Psoas muscle (tissue), 8 donors: ENCODE results near the gene PREX1. TPM values are rescaled to one million over a fixed set of nuclear protein-coding genes. Genes with fewer than 3 reads are reported as not detected.
A peak's percentile ranks its signal among the peaks of the same experiment; 100 is the strongest.

ENCODE experiments used
- ATAC-seq, 4 donors: fragments of 200-7000 bp; cut with Tn5 transposase; one replicate each; pipeline ENCODE4 v1.9.1; 2020; ENCODE audit warnings: moderate library complexity in 3 of 4, mild to moderate bottlenecking in 2 of 4
- DNase-seq, 2 donors: peaks; one replicate each; pipeline ENCODE4 v3.0.0-alpha.2; 2020
- H3K27ac ChIP-seq: fragments of 200-600 bp; one replicate; pipeline ENCODE4 v1.8.0; 2022
- H3K27me3 ChIP-seq, 3 donors: fragments of 200-600 bp in 1 of 3; one replicate each; pipeline versions ENCODE4 v1.6.1 to v1.8.0; 2013 to 2022; ENCODE audit warnings: low read length in 2 of 3, mild to moderate bottlenecking in 2 of 3, moderate library complexity in 1 of 3; ENCODE audit not compliant: insufficient read depth in 3 of 3
- H3K36me3 ChIP-seq, 2 donors: fragments of 200-600 bp in 1 of 2; one replicate each; pipeline versions ENCODE4 v1.6.1 to v1.8.0; 2013 to 2022; ENCODE audit warnings: low read depth in 1 of 2, mild to moderate bottlenecking in 1 of 2, moderate library complexity in 1 of 2; ENCODE audit not compliant: insufficient read depth in 1 of 2
- H3K4me1 ChIP-seq: fragments of 200-600 bp; one replicate; pipeline ENCODE4 v1.8.0; 2022
- H3K4me3 ChIP-seq: fragments of 200-600 bp; one replicate; pipeline ENCODE4 v1.8.0; 2022; ENCODE audit warnings: mild to moderate bottlenecking
- H3K9me3 ChIP-seq: fragments of 200-600 bp; one replicate; pipeline ENCODE4 v1.8.0; 2022
- WGBS, 3 donors: extraction: QIAGEN DNeasy Blood & Tissue Kit; methylation state at CpG; one replicate each; pipeline versions ENCODE4 v1.1.6 to v1.1.7; 2013; 5-methylcytosine and 5-hydroxymethylcytosine counted together
- intact Hi-C, 2 donors: fragments of 100-400 bp; cut with DNase I; formaldehyde crosslinking; loops; one replicate each; pipeline versions ENCODE4 v1.11.0 to v1.14.2; 2022
- polyA plus RNA-seq, 3 donors: library from polyadenylated mRNA; stranded (reverse); fragments of 200-250 nt; gene quantifications; one replicate each; pipeline ENCODE4 v1.2.3, GENCODE V29; 2013
- total RNA-seq, 4 donors: library from RNA; stranded (reverse); fragmentation: NEBNext Ultra II Directional in 2 of 4; extraction: Animal tissue kit (Norgen Biotek cat#: 25700) in 2 of 4; gene quantifications; one replicate each; pipeline versions ENCODE4 v1.2.1 to v1.2.4, GENCODE V29; 2021 to 2023
- TF ChIP-seq, protein P1 (sequence below): fragments of 200-600 bp; IDR thresholded peaks from one replicate; pipeline ENCODE4 v1.8.0; 2022; ENCODE audit warnings: antibody characterized with exemption
- donor health status: healthy with polysubstance abuse.
- donor health status: DM: no; HTN: no; CAD: no; lungs with moderate emphysema.
- donor health status: Bipolar disorder and iron deficiency.
- donor health status: healthy.
- donor health status: DM: yes; HTN: yes; CAD: no.
- donor health status: DM: no; HTN: no; CAD: no.
- donor health status: DM: no; HTN: no; CAD: no.
- donor health status: DM: yes; HTN: yes; CAD: no.

The PREX1 gene
- total and polyA plus RNA-seq, 7 donors: 2.5 to 8.3 (median 5.3) TPM

DNA sequence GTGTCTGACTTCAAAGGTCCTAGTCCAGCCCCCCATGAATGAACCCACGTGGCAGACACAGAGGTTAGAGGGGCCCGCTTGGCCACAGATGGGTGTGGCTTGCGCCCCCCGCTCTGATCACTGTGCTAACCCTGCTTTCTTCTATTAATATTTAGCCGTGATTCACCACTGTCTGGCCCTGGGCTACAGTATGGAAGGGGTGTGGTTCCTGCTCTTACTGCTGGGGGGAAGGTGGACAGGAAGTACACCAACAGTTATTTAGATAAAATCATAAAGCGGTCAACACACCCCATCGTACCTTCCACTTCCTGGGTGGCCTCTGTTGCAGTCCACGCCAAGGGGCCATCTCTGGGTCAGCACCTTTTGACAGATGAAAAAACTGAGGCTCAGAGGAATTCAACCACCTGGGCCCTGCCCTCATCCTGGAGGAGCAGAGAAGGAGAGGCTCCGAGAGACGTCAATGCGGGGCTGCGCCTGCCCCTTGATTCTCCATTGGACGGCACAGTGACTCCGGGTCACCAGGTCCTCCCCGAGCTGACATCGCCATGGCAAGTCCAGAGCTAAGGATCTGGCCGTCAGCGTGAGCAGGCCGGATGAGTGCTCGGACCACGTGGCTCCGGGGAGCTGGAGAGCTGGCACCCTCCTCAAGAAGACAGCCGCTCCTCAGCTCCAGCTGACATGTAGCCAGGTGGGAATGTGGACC, 206.3 kb downstream of the PREX1 start:
- DNase-seq (peak in 1 of 2 donors; percentile 49), ATAC-seq (peak in 1 of 4 donors; percentile 14)
- TF ChIP-seq, protein P1, sequence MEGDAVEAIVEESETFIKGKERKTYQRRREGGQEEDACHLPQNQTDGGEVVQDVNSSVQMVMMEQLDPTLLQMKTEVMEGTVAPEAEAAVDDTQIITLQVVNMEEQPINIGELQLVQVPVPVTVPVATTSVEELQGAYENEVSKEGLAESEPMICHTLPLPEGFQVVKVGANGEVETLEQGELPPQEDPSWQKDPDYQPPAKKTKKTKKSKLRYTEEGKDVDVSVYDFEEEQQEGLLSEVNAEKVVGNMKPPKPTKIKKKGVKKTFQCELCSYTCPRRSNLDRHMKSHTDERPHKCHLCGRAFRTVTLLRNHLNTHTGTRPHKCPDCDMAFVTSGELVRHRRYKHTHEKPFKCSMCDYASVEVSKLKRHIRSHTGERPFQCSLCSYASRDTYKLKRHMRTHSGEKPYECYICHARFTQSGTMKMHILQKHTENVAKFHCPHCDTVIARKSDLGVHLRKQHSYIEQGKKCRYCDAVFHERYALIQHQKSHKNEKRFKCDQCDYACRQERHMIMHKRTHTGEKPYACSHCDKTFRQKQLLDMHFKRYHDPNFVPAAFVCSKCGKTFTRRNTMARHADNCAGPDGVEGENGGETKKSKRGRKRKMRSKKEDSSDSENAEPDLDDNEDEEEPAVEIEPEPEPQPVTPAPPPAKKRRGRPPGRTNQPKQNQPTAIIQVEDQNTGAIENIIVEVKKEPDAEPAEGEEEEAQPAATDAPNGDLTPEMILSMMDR: no peak
- 50 to 62% (median 62%) methylated on average over 23 of the region's 23 CpGs for WGBS, 3 donors
- H3K36me3 ChIP-seq: peaks cover 0 to 17% of the 10 kb centered on the region in 2 donors
- H3K27me3 ChIP-seq: peaks cover 0 to 1% (median 0%) of the 10 kb centered on the region in 3 donors
- intact Hi-C loops: loop anchor here (2.0 to 5.0 kb wide), 4 partner anchors 834 to 959 kb away; partner anchors contain the start of gene SULF2 (in 2 of the 2)
- no peak overlapping the region for H3K4me3 ChIP-seq
- no peaks in the 10 kb centered on the region for H3K9me3 ChIP-seq
- no peak overlapping the region for H3K27ac ChIP-seq
- peaks cover 5% of the 10 kb centered on the region for H3K4me1 ChIP-seq

DNA sequence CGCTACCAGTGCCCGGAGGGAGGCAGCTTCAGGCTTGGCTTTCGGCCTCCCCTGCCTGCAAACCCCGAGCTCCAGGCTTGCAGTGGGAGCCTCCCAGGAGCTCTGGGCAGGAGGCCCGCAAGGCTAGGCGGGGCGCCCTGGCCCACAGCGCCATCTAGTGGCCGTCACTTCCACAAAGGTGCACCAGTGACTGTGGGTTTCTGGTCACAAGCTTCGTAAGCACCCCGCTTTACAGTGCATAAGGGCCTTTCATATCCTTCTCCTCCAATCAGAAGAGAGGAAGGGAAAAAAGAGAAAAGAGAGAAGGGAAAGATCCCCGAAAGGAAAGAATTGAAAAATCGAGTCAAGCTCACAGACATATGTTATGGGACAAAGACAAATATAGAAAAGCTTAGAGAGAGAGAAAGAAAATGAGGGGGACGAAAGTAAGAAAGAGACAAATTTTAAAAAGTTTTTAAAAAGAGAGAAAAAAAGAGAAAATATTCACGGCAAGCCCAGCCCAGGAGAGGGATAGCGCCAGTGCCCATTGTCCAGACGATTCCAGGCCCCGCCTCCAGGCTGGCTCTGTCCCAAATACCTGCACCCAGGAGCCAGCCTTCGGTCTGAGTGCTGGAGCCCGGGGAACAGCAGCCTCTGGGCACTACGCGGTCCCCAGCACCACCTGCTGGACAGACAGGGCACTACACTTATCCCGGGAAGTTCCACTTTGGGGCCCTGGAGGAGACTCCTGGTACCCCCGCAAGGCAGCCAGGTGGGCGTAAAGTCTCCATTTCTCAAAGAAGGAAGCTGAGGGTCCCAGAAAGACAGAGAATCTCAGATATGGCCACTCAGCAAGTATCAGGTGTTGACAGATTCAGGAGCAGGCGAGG, 207.1 kb downstream of the PREX1 start:
- peak overlapping the region; percentile 38 for H3K4me3 ChIP-seq

DNA sequence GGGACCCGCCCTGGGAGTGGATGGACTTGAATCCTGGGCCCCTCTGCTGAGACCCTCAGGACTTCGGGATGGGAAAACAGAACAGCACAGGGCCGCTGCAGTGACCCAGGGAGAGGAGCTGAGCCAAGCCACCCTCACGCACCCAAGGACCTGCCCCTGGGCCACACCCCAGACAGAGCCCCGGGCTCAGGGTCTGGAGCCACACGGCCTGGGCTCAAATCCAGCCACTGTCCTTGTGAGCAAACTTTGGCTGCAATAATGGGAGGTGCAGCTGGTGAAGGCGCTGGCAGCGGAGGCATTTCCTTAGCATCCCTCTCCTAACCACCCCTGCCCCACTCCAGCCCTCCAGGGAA, 207.7 kb downstream of the PREX1 start:
- TF ChIP-seq, protein P1: no peak
- Histone ChIP-seq H3K27ac (no peak overlapping the region), H3K4me3 (no peak overlapping the region), H3K9me3 (no peaks in the 10 kb centered on the region), H3K27me3 (peaks cover 0 to 1% (median 0%) of the 10 kb centered on the region in 3 donors), H3K4me1 (peaks cover 5% of the 10 kb centered on the region), H3K36me3 (peaks cover 0 to 4% of the 10 kb centered on the region in 2 donors)
- ATAC-seq (peak in 3 of 4 donors; percentile 2 to 16 (median 9)), DNase-seq (no peak)
- WGBS, 3 donors: 35 to 37% (median 36%) methylated on average over 8 of the region's 8 CpGs
- intact Hi-C loops: loop anchor here (2.0 to 5.0 kb wide), 4 partner anchors 833 to 957 kb away; partner anchors contain the start of gene SULF2 (in 2 of the 2)

More for the DNA sequence above, 207.1 kb downstream of the PREX1 start:
- H3K36me3 ChIP-seq: peaks cover 0 to 10% of the 10 kb centered on the region in 2 donors
- peak; percentile 83 to 89 for DNase-seq
- TF ChIP-seq, protein P1: peak; percentile 89
- intact Hi-C loops: loop anchor here (2.0 to 5.0 kb wide), 4 partner anchors 833 to 958 kb away; partner anchors contain the start of gene SULF2 (in 2 of the 2)
- no peaks in the 10 kb centered on the region for H3K9me3 ChIP-seq
- H3K4me1 ChIP-seq: peaks cover 5% of the 10 kb centered on the region
- no peak overlapping the region for H3K27ac ChIP-seq
- ATAC-seq: peak; percentile 90 to 95 (median 93)
- 4 to 8% (median 4%) methylated on average over 26 of the region's 26 CpGs for WGBS, 3 donors
- H3K27me3 ChIP-seq: peaks cover 0 to 1% (median 0%) of the 10 kb centered on the region in 3 donors

DNA sequence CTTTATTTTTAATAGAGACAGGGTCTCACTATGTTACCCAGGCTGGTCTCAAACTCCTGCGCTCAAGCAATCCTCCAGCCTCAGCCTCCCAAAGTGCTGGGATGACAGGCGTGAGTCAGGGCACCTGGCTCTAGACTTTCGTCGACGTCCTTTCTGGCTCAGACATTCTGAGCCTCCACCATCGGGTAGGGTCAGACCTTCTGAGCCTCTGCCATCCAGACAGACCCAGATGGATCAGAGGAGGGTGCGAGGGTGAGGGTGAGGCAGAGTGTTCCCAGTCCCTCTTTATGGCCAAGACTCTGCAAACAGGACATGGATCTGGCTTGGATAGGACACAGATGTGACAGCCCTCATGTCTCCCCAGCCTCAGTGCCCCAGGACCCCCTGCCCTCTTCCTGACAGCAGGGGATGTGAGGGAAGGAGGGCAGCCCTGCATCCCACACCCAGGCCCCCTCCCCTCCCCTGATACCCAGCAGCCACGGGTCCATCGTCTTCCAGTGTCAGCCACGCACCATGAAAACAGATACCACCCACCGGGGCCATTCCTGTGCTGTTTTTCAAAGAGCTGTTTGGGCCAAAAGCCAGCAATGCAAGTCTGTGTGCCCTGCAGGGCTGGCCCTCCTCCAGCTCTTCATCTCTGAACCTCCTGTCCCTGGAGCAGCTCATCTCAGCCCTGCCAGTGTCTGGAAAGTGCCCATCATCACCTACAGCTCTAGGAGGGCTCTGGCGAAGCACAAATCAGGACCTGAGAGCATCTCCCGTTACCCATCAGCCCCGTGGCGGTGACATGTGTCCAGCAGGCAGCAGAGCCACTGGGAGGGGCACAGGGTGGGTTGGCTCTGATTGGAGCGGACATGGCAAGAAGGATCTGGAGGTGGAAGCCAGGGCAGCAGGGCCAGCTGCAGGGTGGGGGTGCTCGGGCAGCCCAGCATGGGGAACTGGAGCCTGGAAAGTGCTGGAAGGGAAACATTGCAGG, 208.4 kb downstream of the PREX1 start:
- H3K27ac ChIP-seq: no peak overlapping the region
- no peak overlapping the region for H3K4me3 ChIP-seq
- TF ChIP-seq, protein P1: no peak
- peaks cover 0 to 1% (median 0%) of the 10 kb centered on the region in 3 donors for H3K27me3 ChIP-seq
- no peaks in the 10 kb centered on the region for H3K9me3 ChIP-seq
- peak in 1 of 2 donors; percentile 52 for DNase-seq
- H3K36me3 ChIP-seq: no peaks in the 10 kb centered on the region
- ATAC-seq: no peak
- intact Hi-C loops: loop anchor here (2.0 to 5.0 kb wide), 4 partner anchors 832 to 957 kb away; partner anchors contain the start of gene SULF2 (in 2 of the 2)
- WGBS, 3 donors: 40 to 56% (median 46%) methylated on average over 17 of the region's 17 CpGs
- peaks cover 5% of the 10 kb centered on the region for H3K4me1 ChIP-seq
